ENCODE results near the gene DUOX2.

DUOX2 gene

DNA sequence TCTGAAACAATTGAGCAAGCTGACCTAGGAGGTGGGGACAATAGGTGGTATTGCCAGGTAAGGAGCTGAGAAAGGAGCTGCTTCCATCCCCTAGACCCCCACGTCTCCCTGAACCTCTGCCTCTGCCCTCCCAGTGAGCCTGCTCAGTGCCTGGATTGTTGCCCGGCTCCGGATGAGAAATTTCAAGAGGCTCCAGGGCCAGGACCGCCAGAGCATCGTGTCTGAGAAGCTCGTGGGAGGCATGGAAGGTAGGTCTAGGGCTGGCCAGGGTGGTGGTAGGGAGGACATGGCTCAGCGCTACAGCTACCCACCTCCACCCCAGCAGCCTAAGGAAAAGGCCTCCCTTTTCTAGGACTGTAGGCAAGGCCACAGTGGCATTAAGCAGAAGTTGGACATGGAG, 29.1 kb upstream of the DUOX2 start:
- POLR2A ChIA-PET = no interaction called here
- CTCF ChIA-PET = interaction anchor here (1.5 kb wide), 1 partner anchor 20 kb away, joined by 4 read pairs; no protein-coding TSS in a partner anchor
- DNase-seq (ENCODE audit: extremely low spot score) = no peak
- TF ChIP-seq CTBP1 (IDR thresholded peaks at IDR 0.05; ENCODE audit: borderline replicate concordance) (no peak), FOXA1 (IDR thresholded peaks at IDR 0.05) (no peak), FOXK2 (IDR thresholded peaks at IDR 0.05) (no peak), SP1 (IDR thresholded peaks at IDR 0.05) (no peak), LEF1 (IDR thresholded peaks at IDR 0.05; ENCODE audit: borderline replicate concordance) (no peak), HDGF (IDR thresholded peaks at IDR 0.05; ENCODE audit: borderline replicate concordance) (no peak), TARDBP (IDR thresholded peaks at IDR 0.05) (no peak), SUZ12 (IDR thresholded peaks at IDR 0.05) (no peak), ARNT (IDR thresholded peaks at IDR 0.05) (no peak), FOXM1 (IDR thresholded peaks at IDR 0.05; ENCODE audit: borderline replicate concordance) (no peak), NFRKB (IDR thresholded peaks at IDR 0.05) (no peak), L3MBTL2 (conservative IDR thresholded peaks at IDR 0.05) (no peak), ZNF384 (IDR thresholded peaks at IDR 0.05) (no peak), BHLHE40 (IDR thresholded peaks at IDR 0.05; ENCODE audit: borderline replicate concordance) (no peak)
- TF ChIP-seq, protein P1, sequence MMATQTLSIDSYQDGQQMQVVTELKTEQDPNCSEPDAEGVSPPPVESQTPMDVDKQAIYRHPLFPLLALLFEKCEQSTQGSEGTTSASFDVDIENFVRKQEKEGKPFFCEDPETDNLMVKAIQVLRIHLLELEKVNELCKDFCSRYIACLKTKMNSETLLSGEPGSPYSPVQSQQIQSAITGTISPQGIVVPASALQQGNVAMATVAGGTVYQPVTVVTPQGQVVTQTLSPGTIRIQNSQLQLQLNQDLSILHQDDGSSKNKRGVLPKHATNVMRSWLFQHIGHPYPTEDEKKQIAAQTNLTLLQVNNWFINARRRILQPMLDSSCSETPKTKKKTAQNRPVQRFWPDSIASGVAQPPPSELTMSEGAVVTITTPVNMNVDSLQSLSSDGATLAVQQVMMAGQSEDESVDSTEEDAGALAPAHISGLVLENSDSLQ (IDR thresholded peaks at IDR 0.05) = no peak

DNA sequence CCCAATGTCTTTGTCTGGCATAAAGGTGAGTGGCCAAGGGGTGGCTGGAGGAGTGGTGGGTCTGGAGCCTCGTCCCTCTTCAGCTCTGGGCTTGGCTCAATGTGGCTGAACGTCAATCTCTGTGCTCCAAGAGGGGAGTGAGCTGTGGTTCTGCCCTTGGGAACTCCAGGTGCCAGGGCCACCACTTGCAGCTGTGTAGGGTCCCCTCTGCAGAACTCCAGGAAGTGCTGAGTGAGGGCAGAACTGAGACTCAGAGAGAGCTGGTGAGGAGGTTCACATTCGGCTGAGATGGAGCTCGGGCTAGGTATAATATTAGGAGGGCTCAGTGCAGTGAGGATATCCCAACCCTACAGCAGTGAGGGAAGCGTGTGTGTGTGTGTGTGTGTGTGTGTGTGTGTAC, 27.4 kb upstream of the DUOX2 start:
- DNase-seq (ENCODE audit: extremely low spot score) = no peak
- TF ChIP-seq, protein P1 (IDR thresholded peaks at IDR 0.05) = no peak
- TF ChIP-seq SP1 (IDR thresholded peaks at IDR 0.05) = no peak
- TF ChIP-seq CTBP1 (IDR thresholded peaks at IDR 0.05; ENCODE audit: borderline replicate concordance) = no peak
- TF ChIP-seq BHLHE40 (IDR thresholded peaks at IDR 0.05; ENCODE audit: borderline replicate concordance) = no peak
- TF ChIP-seq ARNT (IDR thresholded peaks at IDR 0.05) = no peak
- no peak for TF ChIP-seq TARDBP (IDR thresholded peaks at IDR 0.05)
- TF ChIP-seq FOXK2 (IDR thresholded peaks at IDR 0.05) = no peak
- TF ChIP-seq NFRKB (IDR thresholded peaks at IDR 0.05) = no peak
- TF ChIP-seq ZNF384 (IDR thresholded peaks at IDR 0.05) = no peak
- TF ChIP-seq SUZ12 (IDR thresholded peaks at IDR 0.05) = no peak
- TF ChIP-seq HDGF (IDR thresholded peaks at IDR 0.05; ENCODE audit: borderline replicate concordance) = no peak
- no peak for TF ChIP-seq LEF1 (IDR thresholded peaks at IDR 0.05; ENCODE audit: borderline replicate concordance)
- no peak for TF ChIP-seq L3MBTL2 (conservative IDR thresholded peaks at IDR 0.05)
- ChIA-PET CTCF (interaction anchor here (1.3 to 1.5 kb wide), 2 partner anchors 15 to 22 kb away, joined by 4 read pairs; no protein-coding TSS in a partner anchor), POLR2A (no interaction called here)

DNA sequence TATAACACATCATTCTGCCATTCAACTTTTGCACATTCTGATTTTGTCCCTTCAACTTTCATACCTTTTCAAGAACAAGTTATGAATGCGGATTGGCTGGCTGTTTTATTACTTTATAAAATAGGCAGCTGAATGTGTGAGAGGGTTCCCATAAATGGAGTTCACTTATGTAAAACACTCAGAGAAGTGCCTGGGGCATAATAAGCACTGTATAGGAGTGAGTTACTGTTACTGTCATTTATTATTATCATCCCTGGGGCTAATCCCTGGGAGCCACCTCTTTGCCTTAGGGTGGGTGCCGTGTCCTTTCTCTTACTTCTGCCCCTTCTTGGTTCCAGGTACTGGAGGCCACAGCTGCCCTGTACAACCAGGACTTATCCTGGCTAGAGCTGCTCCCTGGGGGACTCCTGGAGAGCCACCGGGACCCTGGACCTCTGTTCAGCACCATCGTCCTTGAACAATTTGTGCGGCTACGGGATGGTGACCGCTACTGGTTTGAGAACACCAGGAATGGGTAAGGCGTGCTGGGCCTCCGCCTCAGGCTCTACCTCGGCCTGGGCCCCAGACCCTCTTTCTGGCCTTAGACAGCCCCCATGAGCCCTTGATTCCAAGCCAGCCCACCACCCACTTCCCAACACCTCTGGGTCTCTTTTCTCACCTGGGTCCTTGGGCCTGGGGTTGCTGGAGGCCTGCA, 26.7 kb upstream of the DUOX2 start:
- POLR2A ChIA-PET = no interaction called here
- CTCF ChIA-PET = no interaction called here
- TF ChIP-seq ELF4 (IDR thresholded peaks at IDR 0.05) (no peak), FOXK2 (IDR thresholded peaks at IDR 0.05) (no peak), ZNF384 (IDR thresholded peaks at IDR 0.05) (no peak), LEF1 (IDR thresholded peaks at IDR 0.05; ENCODE audit: borderline replicate concordance) (no peak), TARDBP (IDR thresholded peaks at IDR 0.05) (no peak), SP1 (IDR thresholded peaks at IDR 0.05) (no peak), FOXM1 (IDR thresholded peaks at IDR 0.05; ENCODE audit: borderline replicate concordance) (no peak), SUZ12 (IDR thresholded peaks at IDR 0.05) (no peak), BHLHE40 (IDR thresholded peaks at IDR 0.05; ENCODE audit: borderline replicate concordance) (no peak), L3MBTL2 (conservative IDR thresholded peaks at IDR 0.05) (no peak), HDGF (IDR thresholded peaks at IDR 0.05; ENCODE audit: borderline replicate concordance) (no peak), CTBP1 (IDR thresholded peaks at IDR 0.05; ENCODE audit: borderline replicate concordance) (no peak), NFRKB (IDR thresholded peaks at IDR 0.05) (no peak), ARNT (IDR thresholded peaks at IDR 0.05) (no peak), FOXA1 (IDR thresholded peaks at IDR 0.05) (no peak)
- TF ChIP-seq, protein P1 (IDR thresholded peaks at IDR 0.05) = no peak
- no peak for DNase-seq (ENCODE audit: extremely low spot score)

DNA sequence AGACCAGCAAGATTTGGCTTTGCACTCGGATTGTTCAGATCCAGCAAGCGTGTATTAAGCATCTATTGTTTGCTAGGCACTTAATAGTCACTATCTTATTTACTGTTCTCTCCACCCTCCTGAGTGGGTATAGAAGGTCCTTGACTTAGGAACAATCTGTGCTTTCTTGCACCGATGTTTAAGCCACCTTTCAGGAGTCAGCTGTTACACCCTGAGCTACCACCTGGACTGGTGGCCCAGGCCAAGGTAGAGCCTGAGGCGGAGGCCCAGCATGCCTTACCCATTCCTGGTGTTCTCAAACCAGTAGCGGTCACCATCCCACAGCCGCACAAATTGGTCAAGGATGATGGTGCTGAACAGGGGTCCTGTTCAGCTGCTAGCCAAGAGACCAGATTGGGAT, 25.8 kb upstream of the DUOX2 start:
- no peak for DNase-seq (ENCODE audit: extremely low spot score)
- no peak for TF ChIP-seq ARNT (IDR thresholded peaks at IDR 0.05)
- ChIA-PET CTCF (no interaction called here), POLR2A (no interaction called here)

DNA sequence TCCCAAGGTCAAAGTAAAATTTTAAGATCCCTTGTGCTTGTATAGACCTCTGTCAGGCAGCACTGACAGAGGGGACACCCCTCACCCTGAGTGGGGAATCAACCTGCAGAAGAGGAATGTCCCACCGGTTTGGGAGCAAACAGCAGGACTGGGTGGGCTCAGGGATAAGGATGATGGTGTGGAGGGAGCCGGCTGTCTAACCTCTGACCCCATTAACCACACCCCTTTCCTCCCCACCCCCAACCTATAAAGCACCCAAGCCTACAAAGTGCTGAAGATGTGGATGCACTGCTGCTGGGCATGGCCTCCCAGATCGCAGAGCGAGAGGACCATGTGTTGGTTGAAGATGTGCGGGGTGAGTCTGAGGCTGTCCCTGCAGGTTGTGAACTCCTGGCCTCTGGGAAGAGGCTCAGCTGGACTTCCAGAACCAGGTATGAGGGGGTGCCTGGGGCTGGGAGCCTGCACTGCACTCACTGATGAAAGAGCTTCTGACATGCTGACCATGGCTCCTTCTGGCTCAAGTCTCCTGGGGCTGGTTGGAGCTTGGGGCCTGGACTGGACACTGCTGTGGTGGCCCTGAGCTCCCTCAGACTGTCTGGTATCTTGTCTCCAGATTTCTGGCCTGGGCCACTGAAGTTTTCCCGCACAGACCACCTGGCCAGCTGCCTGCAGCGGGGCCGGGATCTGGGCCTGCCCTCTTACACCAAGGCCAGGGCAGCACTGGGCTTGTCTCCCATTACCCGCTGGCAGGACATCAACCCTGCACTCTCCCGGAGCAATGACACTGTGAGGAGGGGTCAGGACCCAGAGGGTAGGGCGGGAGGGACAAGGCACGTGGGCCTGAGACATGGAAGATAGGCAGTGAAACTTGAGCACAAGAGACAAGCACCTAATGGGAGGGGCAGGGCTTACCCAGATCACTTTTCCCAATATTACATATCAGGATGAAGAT, 25.1 kb upstream of the DUOX2 start:
- ChIA-PET POLR2A (no interaction called here), CTCF (no interaction called here)
- DNase-seq (ENCODE audit: extremely low spot score) = no peak
- TF ChIP-seq ELF4 (IDR thresholded peaks at IDR 0.05) (no peak), CTBP1 (IDR thresholded peaks at IDR 0.05; ENCODE audit: borderline replicate concordance) (no peak), FOXA1 (IDR thresholded peaks at IDR 0.05) (no peak), SUZ12 (IDR thresholded peaks at IDR 0.05) (no peak), L3MBTL2 (conservative IDR thresholded peaks at IDR 0.05) (no peak), SP1 (IDR thresholded peaks at IDR 0.05) (no peak), LEF1 (IDR thresholded peaks at IDR 0.05; ENCODE audit: borderline replicate concordance) (no peak), FOXM1 (IDR thresholded peaks at IDR 0.05; ENCODE audit: borderline replicate concordance) (no peak), ARNT (IDR thresholded peaks at IDR 0.05) (no peak), NFRKB (IDR thresholded peaks at IDR 0.05) (no peak), ZNF384 (IDR thresholded peaks at IDR 0.05) (no peak), HDGF (IDR thresholded peaks at IDR 0.05; ENCODE audit: borderline replicate concordance) (no peak), TARDBP (IDR thresholded peaks at IDR 0.05) (no peak), BHLHE40 (IDR thresholded peaks at IDR 0.05; ENCODE audit: borderline replicate concordance) (no peak), FOXK2 (IDR thresholded peaks at IDR 0.05) (no peak)
- TF ChIP-seq, protein P1 (IDR thresholded peaks at IDR 0.05) = no peak
